Smooth muscle cell (in vitro differentiated cells): Measurements from ENCODE around the gene WDR35. TPM values are rescaled to one million over a fixed set of nuclear protein-coding genes. Genes with fewer than 3 reads are reported as not detected.
"Not testable (repeated sequence)": the region's sequence is repeated elsewhere in the genome, so short reads cannot be mapped to it uniquely, and the experiment has no call there.

Experiments used
- DNase-seq: peaks from one replicate; lab custom pipeline; 2025; ENCODE audit not compliant: unreplicated experiment; lab: John Stamatoyannopoulos, UW
- H2AFZ ChIP-seq: fragments of 200-600 bp; sonication (generic); 2 replicates; pipeline ENCODE4 v1.6.0; 2016; ENCODE audit warnings: antibody characterized with exemption, low read depth, mild to moderate bottlenecking
- H3F3A ChIP-seq: fragments of 200-600 bp; sonication (generic); 2 replicates; pipeline ENCODE4 v1.6.0; 2017; ENCODE audit warnings: antibody characterized with exemption, low read depth
- H3K27ac ChIP-seq: fragments of 200-600 bp; sonication (generic); 2 replicates; pipeline ENCODE4 v1.5.1; 2016; ENCODE audit warnings: low read depth, mild to moderate bottlenecking
- H3K27me3 ChIP-seq: fragments of 200-600 bp; sonication (generic); 2 replicates; pipeline ENCODE4 v1.6.1; 2016; ENCODE audit warnings: low read depth, mild to moderate bottlenecking
- H3K36me3 ChIP-seq: fragments of 200-600 bp; sonication (generic); 2 replicates; pipeline ENCODE4 v1.5.1; 2016; ENCODE audit warnings: low read depth
- H3K4me1 ChIP-seq: fragments of 200-600 bp; sonication (generic); 2 replicates; pipeline ENCODE4 v1.5.1; 2016; ENCODE audit warnings: low read depth
- H3K4me2 ChIP-seq: fragments of 200-600 bp; sonication (generic); 2 replicates; pipeline ENCODE4 v1.6.0; 2016; ENCODE audit warnings: mild to moderate bottlenecking
- H3K4me3 ChIP-seq: fragments of 200-600 bp; sonication (generic); 2 replicates; pipeline ENCODE4 v1.5.1; 2016; ENCODE audit warnings: mild to moderate bottlenecking
- H3K79me2 ChIP-seq: fragments of 200-600 bp; sonication (generic); 2 replicates; pipeline ENCODE4 v1.6.0; 2016; ENCODE audit warnings: low read depth, mild to moderate bottlenecking
- H3K9ac ChIP-seq: fragments of 200-600 bp; sonication (generic); 2 replicates; pipeline ENCODE4 v1.6.0; 2016; ENCODE audit warnings: low read depth
- H3K9me3 ChIP-seq: fragments of 200-600 bp; sonication (generic); replicated peaks from 2 replicates; pipeline ENCODE4 v1.5.1; 2016; ENCODE audit warnings: low read depth
- H4K20me1 ChIP-seq: fragments of 200-600 bp; sonication (generic); 2 replicates; pipeline ENCODE4 v1.6.0; 2016; ENCODE audit warnings: low read depth
- CTCF ChIP-seq: fragments of 200-600 bp; sonication (generic); IDR thresholded peaks from 2 replicates; pipeline ENCODE4 v1.5.1; 2017; ENCODE audit warnings: borderline replicate concordance, mild to moderate bottlenecking, antibody characterized with exemption; ENCODE audit not compliant: insufficient read depth, poor library complexity, severe bottlenecking
- WGBS: methylation state at CpG from one replicate; pipeline ENCODE4 v1.1.7; 2016; ENCODE audit warnings: low lambda C conversion rate; 5-methylcytosine and 5-hydroxymethylcytosine counted together
- polyA plus RNA-seq: library from polyadenylated mRNA; unstranded; fragments of >200 nt; fragmentation: Nextera tagmentation; extraction: Ambion mirVana; gene quantifications from 2 replicates; pipeline ENCODE4 v1.2.1, GENCODE V29; 2016
- total RNA-seq: library from RNA; depleted of rRNA; stranded (reverse); fragments of >200 nt; gene quantifications from 2 replicates; pipeline ENCODE4 v1.2.3, GENCODE V29; 2014

WDR35 gene
- total and polyA plus RNA-seq, 2 experiments from 2014 or later: 0.70 to 4.7 TPM

GRCh38 chr2:19895535-19895934, 94.4 kb downstream of the WDR35 start:
- no peak overlapping the region for H3K27ac ChIP-seq
- H3K9me3 ChIP-seq: no peaks in the 10 kb centered on the region
- H3K4me1 ChIP-seq: peaks cover 15% of the 10 kb centered on the region
- H3K27me3 ChIP-seq: no peaks in the 10 kb centered on the region
- no peak overlapping the region for H2AFZ ChIP-seq
- H3K9ac ChIP-seq: peak overlapping the region; percentile 0
- H4K20me1 ChIP-seq: peaks cover 70% of the 10 kb centered on the region
- no peak overlapping the region for H3K4me3 ChIP-seq
- DNase-seq: no peak
- no peaks in the 10 kb centered on the region for H3F3A ChIP-seq
- no peaks in the 10 kb centered on the region for H3K36me3 ChIP-seq
- no peak overlapping the region for H3K4me2 ChIP-seq
- H3K79me2 ChIP-seq: peaks cover 51% of the 10 kb centered on the region
- 98% methylated on average over 3 of the region's 3 CpGs for WGBS
- no peak for TF ChIP-seq CTCF

GRCh38 chr2:19894134-19894792, 95.6 kb downstream of the WDR35 start:
- H3K27ac ChIP-seq: no peak overlapping the region
- no peak overlapping the region for H2AFZ ChIP-seq
- over 99% methylated on average over 4 of the region's 4 CpGs for WGBS
- H4K20me1 ChIP-seq: peaks cover 68% of the 10 kb centered on the region
- no peak for TF ChIP-seq CTCF
- no peak overlapping the region for H3K4me2 ChIP-seq
- DNase-seq: no peak
- no peaks in the 10 kb centered on the region for H3K27me3 ChIP-seq
- H3K9me3 ChIP-seq: no peaks in the 10 kb centered on the region
- no peak overlapping the region for H3K9ac ChIP-seq
- peaks cover 39% of the 10 kb centered on the region for H3K79me2 ChIP-seq
- no peaks in the 10 kb centered on the region for H3F3A ChIP-seq
- H3K36me3 ChIP-seq: no peaks in the 10 kb centered on the region
- H3K4me3 ChIP-seq: no peak overlapping the region
- peaks cover 2% of the 10 kb centered on the region for H3K4me1 ChIP-seq

GRCh38 chr2:19893520-19894133, 96.3 kb downstream of the WDR35 start:
- H3K79me2 ChIP-seq: peaks cover 33% of the 10 kb centered on the region
- no peaks in the 10 kb centered on the region for H3F3A ChIP-seq
- H3K27me3 ChIP-seq: no peaks in the 10 kb centered on the region
- no peak overlapping the region for H3K9ac ChIP-seq
- H4K20me1 ChIP-seq: peaks cover 63% of the 10 kb centered on the region
- no peaks in the 10 kb centered on the region for H3K4me1 ChIP-seq
- H3K4me2 ChIP-seq: no peak overlapping the region
- no peak overlapping the region for H2AFZ ChIP-seq
- H3K4me3 ChIP-seq: no peak overlapping the region
- no peaks in the 10 kb centered on the region for H3K36me3 ChIP-seq
- no peak overlapping the region for H3K27ac ChIP-seq
- no peak for TF ChIP-seq CTCF
- 94% methylated on average over 4 of the region's 4 CpGs for WGBS
- DNase-seq: no peak
- no peaks in the 10 kb centered on the region for H3K9me3 ChIP-seq

- H3K27me3 ChIP-seq, H3K4me1 ChIP-seq, H3K36me3 ChIP-seq, H3K4me3 ChIP-seq, H3K9me3 ChIP-seq, H3K9ac ChIP-seq, H3F3A ChIP-seq, H3K27ac ChIP-seq, H3K4me2 ChIP-seq, H2AFZ ChIP-seq, DNase-seq: not testable (repeated sequence)
- H4K20me1 ChIP-seq: peaks cover 46% of the 10 kb centered on the region
- 89% methylated on average over 4 of the region's 4 CpGs for WGBS
- H3K79me2 ChIP-seq: peaks cover 21% of the 10 kb centered on the region
Measured at GRCh38 chr2:19891971-19892370, 97.9 kb downstream of the WDR35 start.
